HCT116 (cell line): ENCODE data around the gene GJA3. TPM values are rescaled to one million over a fixed set of nuclear protein-coding genes. Genes with fewer than 3 reads are reported as not detected.
A peak's percentile ranks its signal among the peaks of the same experiment; 100 is the strongest.

ENCODE experiments used
- ATAC-seq: fragments of 200-7000 bp; cut with Tn5 transposase; 2 replicates; pipeline ENCODE4 v1.9.1; 2020; ENCODE audit warnings: mild to moderate bottlenecking, moderate library complexity
- BruUV-seq: library from RNA; stranded (reverse); fragments of 400-500 nt; replicated peaks from 2 replicates; lab custom pipeline; 2021; lab: Mats Ljungman, UMichigan
- CTCF ChIA-PET: fragments of 300-600 bp; sonication (Branson Sonifier 250); formaldehyde crosslinking; loops from one replicate; lab custom pipeline; 2021; ENCODE audit warnings: antibody characterized with exemption; lab: Charles Lee
- POLR2A ChIA-PET: fragments of 300-600, 350-600 bp; sonication (Branson Sonifier 250); formaldehyde crosslinking; loops from one replicate; lab custom pipeline; 2021; ENCODE audit warnings: antibody characterized with exemption; lab: Charles Lee
- RAD21 ChIA-PET, 2 experiments: fragments of 300-600 bp; sonication (Branson Sonifier 250); formaldehyde crosslinking; loops; one replicate each; lab custom pipeline; 2023; ENCODE audit warnings: low total read pairs in 2 of 2; ENCODE audit not compliant: uncharacterized antibody in 2 of 2, unreplicated experiment in 2 of 2, low non-redundant PET in 1 of 2; lab: Charles Lee
- DNase-seq: peaks from one replicate; pipeline ENCODE4 v3.0.0-alpha.2; 2010; ENCODE audit warnings: low read depth, low spot score
- H2AFZ ChIP-seq: fragments of 200-600 bp; shearing (Covaris generic), sonication (generic); 2 replicates; pipeline ENCODE4 v1.6.1; 2017; ENCODE audit warnings: low read depth, mixed run types, mixed read lengths, antibody characterized with exemption, low read length; ENCODE audit not compliant: poor library complexity, severe bottlenecking
- H3K27ac ChIP-seq: 2 replicates; pipeline ENCODE4 v1.5.1; 2012; ENCODE audit warnings: low read depth, low read length
- H3K27me3 ChIP-seq: fragments of 200-600 bp; sonication (generic); 2 replicates; pipeline ENCODE4 v1.6.1; 2016; ENCODE audit warnings: mixed run types, low read length, mixed read lengths; ENCODE audit not compliant: insufficient read depth
- H3K36me3 ChIP-seq, 2 experiments: fragments of 200-500 bp in 1 of 2; fragments of 200-600 bp in 1 of 2; sonication (Bioruptor generic) in 1 of 2; sonication (generic) in 1 of 2; 2 replicates each; pipeline versions ENCODE4 v1.5.1 to v1.6.1; 2014 to 2016; ENCODE audit warnings: low read length in 2 of 2, inconsistent platforms in 1 of 2, mixed read lengths in 1 of 2, mixed run types in 1 of 2; ENCODE audit not compliant: insufficient read depth in 2 of 2, control insufficient read depth in 1 of 2
- H3K4me1 ChIP-seq, 2 experiments: fragments of 200-600 bp in 1 of 2; sonication (generic) in 1 of 2; 2 replicates each; pipeline versions ENCODE4 v1.5.1 to v1.6.1; 2012 to 2017; ENCODE audit warnings: low read length in 2 of 2, inconsistent platforms in 1 of 2, mild to moderate bottlenecking in 1 of 2, mixed read lengths in 1 of 2, mixed run types in 1 of 2, moderate library complexity in 1 of 2; ENCODE audit not compliant: insufficient read depth in 2 of 2, control insufficient read depth in 1 of 2
- H3K4me2 ChIP-seq: fragments of 200-600 bp; sonication (generic); 2 replicates; pipeline ENCODE4 v1.6.1; 2017; ENCODE audit warnings: mixed run types, low read length, mixed read lengths
- H3K4me3 ChIP-seq, 2 experiments: fragments of 200-600 bp in 1 of 2; sonication (generic) in 1 of 2; replicated peaks in 1 of 2; 2 replicates each; pipeline ENCODE4 v1.5.1; 2011 to 2016; ENCODE audit warnings: low read length in 2 of 2, control low read depth in 1 of 2, low read depth in 1 of 2, mild to moderate bottlenecking in 1 of 2, mixed read lengths in 1 of 2, mixed run types in 1 of 2
- H3K79me2 ChIP-seq: fragments of 200-600 bp; sonication (generic); 2 replicates; pipeline ENCODE4 v1.6.1; 2017; ENCODE audit warnings: mild to moderate bottlenecking, mixed run types, low read length, moderate library complexity, mixed read lengths; ENCODE audit not compliant: insufficient read depth
- H3K9ac ChIP-seq: fragments of 200-600 bp; sonication (generic); 2 replicates; pipeline ENCODE4 v1.6.1; 2016; ENCODE audit warnings: low read length, mixed read lengths
- H3K9me2 ChIP-seq: fragments of 200-600 bp; sonication (generic), shearing (Covaris generic); 2 replicates; pipeline ENCODE4 v1.6.1; 2017; ENCODE audit warnings: mixed run types, mild to moderate bottlenecking, moderate library complexity; ENCODE audit not compliant: insufficient read depth
- H3K9me3 ChIP-seq, 2 experiments: fragments of 200-500 bp in 1 of 2; fragments of 200-600 bp in 1 of 2; sonication (Bioruptor generic) in 1 of 2; sonication (generic) in 1 of 2; 2 replicates each; pipeline ENCODE4 v1.6.1; 2014 to 2017; ENCODE audit warnings: low read length in 2 of 2, mixed read lengths in 2 of 2, inconsistent platforms in 1 of 2, low read depth in 1 of 2, mild to moderate bottlenecking in 1 of 2, mixed run types in 1 of 2, moderate library complexity in 1 of 2; ENCODE audit not compliant: control insufficient read depth in 1 of 2, insufficient read depth in 1 of 2
- H4K20me1 ChIP-seq: fragments of 200-600 bp; sonication (generic), shearing (Covaris generic); 2 replicates; pipeline ENCODE4 v1.6.1; 2017; ENCODE audit warnings: mixed run types, mild to moderate bottlenecking, moderate library complexity; ENCODE audit not compliant: insufficient read depth
- CBX3 ChIP-seq: IDR thresholded peaks from 2 replicates; pipeline ENCODE4 v1.6.1; 2012; ENCODE audit warnings: low read depth
- CEBPB ChIP-seq: IDR thresholded peaks from 2 replicates; pipeline ENCODE4 v1.6.1; 2012; ENCODE audit warnings: low read depth
- CTCF ChIP-seq, 3 experiments: fragments of 200-600 bp in 1 of 3; sonication (generic) in 1 of 3; IDR thresholded peaks in 2 of 3; conservative IDR thresholded peaks in 1 of 3; 2 replicates each; pipeline ENCODE4 v1.5.1; 2012 to 2017; ENCODE audit warnings: low read depth in 2 of 3, low read length in 2 of 3, antibody characterized with exemption in 1 of 3, borderline replicate concordance in 1 of 3, control low read depth in 1 of 3, mild to moderate bottlenecking in 1 of 3, mixed read lengths in 1 of 3, mixed run types in 1 of 3, moderate library complexity in 1 of 3; ENCODE audit not compliant: insufficient read depth in 1 of 3
- EGR1 ChIP-seq: IDR thresholded peaks from 2 replicates; pipeline ENCODE4 v1.6.1; 2012; ENCODE audit warnings: low read depth
- ELF1 ChIP-seq: IDR thresholded peaks from 2 replicates; pipeline ENCODE4 v1.6.1; 2012; ENCODE audit warnings: low read depth, borderline replicate concordance
- EZH2 ChIP-seq: fragments of 200-600 bp; sonication (generic); IDR thresholded peaks from 2 replicates; pipeline ENCODE4 v1.6.1; 2017; ENCODE audit warnings: antibody characterized with exemption, mixed run types
- FOSL1 ChIP-seq: IDR thresholded peaks from 2 replicates; pipeline ENCODE4 v1.6.1; 2012; ENCODE audit warnings: low read depth
- JUND ChIP-seq: IDR thresholded peaks from 2 replicates; pipeline ENCODE4 v1.6.1; 2012
- MAX ChIP-seq: IDR thresholded peaks from 2 replicates; pipeline ENCODE4 v1.6.1; 2012
- POLR2A ChIP-seq: IDR thresholded peaks from 2 replicates; pipeline ENCODE4 v1.7.0; 2011; ENCODE audit warnings: borderline replicate concordance; ENCODE audit not compliant: insufficient read depth, insufficient read length; ENCODE audit errors: extremely low read depth
- POLR2AphosphoS5 ChIP-seq: IDR thresholded peaks from 2 replicates; pipeline ENCODE4 v1.6.1; 2011; ENCODE audit warnings: mild to moderate bottlenecking, low read depth, low read length, moderate library complexity
- RAD21 ChIP-seq: IDR thresholded peaks from 2 replicates; pipeline ENCODE4 v1.6.1; 2012; ENCODE audit warnings: low read depth, mild to moderate bottlenecking
- REST ChIP-seq: IDR thresholded peaks from 2 replicates; pipeline ENCODE4 v1.6.1; 2012; ENCODE audit warnings: low read depth
- SIN3A ChIP-seq: IDR thresholded peaks from 2 replicates; pipeline ENCODE4 v1.6.1; 2012; ENCODE audit warnings: low read depth
- SP1 ChIP-seq: IDR thresholded peaks from 2 replicates; pipeline ENCODE4 v1.6.1; 2012; ENCODE audit warnings: low read depth
- SRF ChIP-seq: IDR thresholded peaks from 2 replicates; pipeline ENCODE4 v1.6.1; 2012; ENCODE audit warnings: low read depth
- YY1 ChIP-seq: IDR thresholded peaks from 2 replicates; pipeline ENCODE4 v1.6.1; 2011; ENCODE audit warnings: low read length, low read depth, moderate library complexity, mild to moderate bottlenecking; ENCODE audit not compliant: insufficient replicate concordance; ENCODE audit errors: extremely low read depth
- ZBTB33 ChIP-seq: IDR thresholded peaks from 2 replicates; pipeline ENCODE4 v1.6.1; 2011; ENCODE audit warnings: mild to moderate bottlenecking, low read length, moderate library complexity; ENCODE audit not compliant: insufficient replicate concordance; ENCODE audit errors: extremely low read depth
- ZFX ChIP-seq: fragments of 450-650 bp; IDR thresholded peaks from 2 replicates; pipeline ENCODE4 v1.6.1; 2017
- ZNF274 ChIP-seq: fragments of 200-500 bp; sonication (Bioruptor generic); IDR thresholded peaks from 2 replicates; pipeline ENCODE4 v1.6.1; 2014; ENCODE audit warnings: mild to moderate bottlenecking, low read depth, low read length, inconsistent platforms
- intact Hi-C: fragments of 100-400 bp; cut with micrococcal nuclease; formaldehyde crosslinking; loops from 2 replicates; pipeline ENCODE4 v1.10.0; 2022
- total RNA-seq: library from RNA; stranded (reverse); gene quantifications from one replicate; pipeline ENCODE4 v1.2.1, GENCODE V29; 2021; ENCODE audit not compliant: unreplicated experiment

GJA3 gene
- total RNA-seq, 1 experiment from 2014 or later = 8.0 TPM

GRCh38 chr13:20174656-20175405 lies 14.0 kb upstream of the GJA3 start:
- Histone ChIP-seq H2AFZ (peak overlapping the region; percentile 79), H3K9ac (peak overlapping the region; percentile 13), H3K4me3 (peak overlapping the region; percentile 12 to 29), H3K4me2 (peak overlapping the region; percentile 69), H3K9me3 (no peaks in the 10 kb centered on the region), H3K27ac (no peak overlapping the region), H4K20me1 (no peaks in the 10 kb centered on the region), H3K9me2 (no peaks in the 10 kb centered on the region), H3K36me3 (no peaks in the 10 kb centered on the region), H3K4me1 (peaks cover 15 to 28% of the 10 kb centered on the region in 2 experiments), H3K27me3 (no peaks in the 10 kb centered on the region), H3K79me2 (no peaks in the 10 kb centered on the region)
- intact Hi-C loops = no loop called here
- ATAC-seq = peak; percentile 95
- peak; percentile 90 for DNase-seq
- ChIA-PET RAD21 (no interaction called here), CTCF (interaction anchor here (0.9 to 2.1 kb wide), 2 partner anchors 22 to 751 kb away, joined by 4 to 5 read pairs; no protein-coding TSS in a partner anchor), POLR2A (no interaction called here)
- no TSS peak for BruUV-seq
- TF ChIP-seq POLR2A (no peak), ELF1 (no peak), SIN3A (0 out of 2 replicates have a peak, but pooled peaks have one; percentile 49), CBX3 (peak; percentile 48; the same call in 1 of the 2 replicates), FOSL1 (peak; percentile 93), SRF (peak; percentile 55; the same call in 1 of the 2 replicates), ZBTB33 (no peak), CTCF (IDR thresholded peaks at IDR 0.05 in 2 of 3, conservative IDR thresholded peaks at IDR 0.05 in 1 of 3; ENCODE audit: borderline replicate concordance in 1 of 3, insufficient read depth in 1 of 3, low read depth in 2 of 3, low read length in 2 of 3) (no peak), RAD21 (no peak), ZNF274 (no peak), EZH2 (no peak), JUND (peak; percentile 91), SP1 (peak; percentile 78), EGR1 (peak; percentile 95), YY1 (no peak), POLR2AphosphoS5 (peak; percentile 41; the same call in 1 of the 2 replicates), MAX (peak; percentile 87), ZFX (no peak), CEBPB (no peak; the same call in 1 of the 2 replicates), REST (no peak)
